Stomach (tissue), 4 donors: ENCODE data around the gene ZNF385C.
"Not testable (repeated sequence)": the region's sequence is repeated elsewhere in the genome, so short reads cannot be mapped to it uniquely, and the experiment has no call there.

Experiments
- EP300 ChIP-seq: sonication (generic); formaldehyde crosslinking; IDR thresholded peaks from one replicate; pipeline ENCODE4 v1.6.1; 2017; ENCODE audit warnings: antibody characterized with exemption
- POLR2A ChIP-seq, 4 donors: fragments of 450-650 bp; IDR thresholded peaks; one replicate each; pipeline ENCODE4 v1.6.1; 2016; ENCODE audit warnings: antibody characterized with exemption in 4 of 4, control low read depth in 2 of 4, mild to moderate bottlenecking in 1 of 4, moderate library complexity in 1 of 4
- POLR2AphosphoS5 ChIP-seq, 3 donors: sonication (generic); formaldehyde crosslinking; IDR thresholded peaks; one replicate each; pipeline ENCODE4 v1.6.1; 2016; ENCODE audit warnings: antibody characterized with exemption in 3 of 3
- TF ChIP-seq, protein P1 (sequence below), 7 experiments: fragments of 450-650 bp in 4 of 7; fragments of 200-600 bp in 3 of 7; sonication (generic) in 3 of 7; IDR thresholded peaks; one replicate each; pipeline ENCODE4 v1.5.1; 2016 to 2019; ENCODE audit warnings: antibody characterized with exemption in 7 of 7, control low read depth in 2 of 7, mild to moderate bottlenecking in 1 of 7

- TF ChIP-seq, protein P1, sequence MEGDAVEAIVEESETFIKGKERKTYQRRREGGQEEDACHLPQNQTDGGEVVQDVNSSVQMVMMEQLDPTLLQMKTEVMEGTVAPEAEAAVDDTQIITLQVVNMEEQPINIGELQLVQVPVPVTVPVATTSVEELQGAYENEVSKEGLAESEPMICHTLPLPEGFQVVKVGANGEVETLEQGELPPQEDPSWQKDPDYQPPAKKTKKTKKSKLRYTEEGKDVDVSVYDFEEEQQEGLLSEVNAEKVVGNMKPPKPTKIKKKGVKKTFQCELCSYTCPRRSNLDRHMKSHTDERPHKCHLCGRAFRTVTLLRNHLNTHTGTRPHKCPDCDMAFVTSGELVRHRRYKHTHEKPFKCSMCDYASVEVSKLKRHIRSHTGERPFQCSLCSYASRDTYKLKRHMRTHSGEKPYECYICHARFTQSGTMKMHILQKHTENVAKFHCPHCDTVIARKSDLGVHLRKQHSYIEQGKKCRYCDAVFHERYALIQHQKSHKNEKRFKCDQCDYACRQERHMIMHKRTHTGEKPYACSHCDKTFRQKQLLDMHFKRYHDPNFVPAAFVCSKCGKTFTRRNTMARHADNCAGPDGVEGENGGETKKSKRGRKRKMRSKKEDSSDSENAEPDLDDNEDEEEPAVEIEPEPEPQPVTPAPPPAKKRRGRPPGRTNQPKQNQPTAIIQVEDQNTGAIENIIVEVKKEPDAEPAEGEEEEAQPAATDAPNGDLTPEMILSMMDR (IDR thresholded peaks at IDR 0.05): not testable (repeated sequence)
- not testable (repeated sequence) for TF ChIP-seq EP300; POLR2AphosphoS5 (IDR thresholded peaks at IDR 0.05); POLR2A (IDR thresholded peaks at IDR 0.05)
Measured at GRCh38 chr17:42020845-42021244, 77.4 kb downstream of the ZNF385C start.
